HepG2 (cell line): ENCODE measurements around the gene CDC34. TPM values are rescaled to one million over a fixed set of nuclear protein-coding genes. Genes with fewer than 3 reads are reported as not detected.

ENCODE experiments used
- AKAP8 ChIP-seq: sonication (generic); formaldehyde crosslinking; IDR thresholded peaks from 2 replicates; pipeline ENCODE4 v1.5.1; 2020; ENCODE audit warnings: mild to moderate bottlenecking, missing genetic modification reagents
- BRF2 ChIP-seq: sonication (generic); formaldehyde crosslinking; IDR thresholded peaks from 2 replicates; pipeline ENCODE4 v1.8.1; 2022; ENCODE audit warnings: mild to moderate bottlenecking, missing genetic modification reagents
- CBX1 ChIP-seq: IDR thresholded peaks from one replicate; pipeline ENCODE4 v1.6.1; 2016; ENCODE audit warnings: antibody characterized with exemption, low read depth
- CREB3 ChIP-seq: sonication (generic); formaldehyde crosslinking; IDR thresholded peaks from 2 replicates; pipeline ENCODE4 v1.5.0; 2020; ENCODE audit warnings: missing genetic modification reagents
- CSRNP2 ChIP-seq: sonication (generic); formaldehyde crosslinking; conservative IDR thresholded peaks from 2 replicates; pipeline ENCODE4 v1.8.0; 2022; ENCODE audit warnings: low read depth, missing genetic modification reagents
- DMAP1 ChIP-seq: IDR thresholded peaks from 2 replicates; pipeline ENCODE4 v1.6.1; 2016
- E2F5 ChIP-seq: sonication (generic); formaldehyde crosslinking; conservative IDR thresholded peaks from 2 replicates; pipeline ENCODE4 v1.4.0; 2020; ENCODE audit warnings: missing genetic modification reagents
- ELF3 ChIP-seq: IDR thresholded peaks from 2 replicates; pipeline ENCODE4 v1.6.1; 2016; ENCODE audit warnings: missing genetic modification reagents, missing compliant biosample characterization
- ETS1 ChIP-seq: sonication (generic); formaldehyde crosslinking; IDR thresholded peaks from 2 replicates; pipeline ENCODE4 v1.4.0; 2020; ENCODE audit warnings: missing genetic modification reagents
- NCOA2 ChIP-seq: sonication (generic); formaldehyde crosslinking; IDR thresholded peaks from 2 replicates; pipeline ENCODE4 v1.8.0; 2022; ENCODE audit warnings: inconsistent platforms
- RBFOX2 ChIP-seq: fragments of 200-400 bp; formaldehyde crosslinking; IDR thresholded peaks from 2 replicates; pipeline ENCODE4 v1.6.1; 2017; ENCODE audit warnings: low read depth, mild to moderate bottlenecking, low read length
- RERE ChIP-seq: IDR thresholded peaks from 2 replicates; pipeline ENCODE4 v1.6.1; 2016; ENCODE audit warnings: low read depth, missing genetic modification reagents, missing compliant biosample characterization
- ZBTB10 ChIP-seq: sonication (generic); formaldehyde crosslinking; IDR thresholded peaks from 2 replicates; pipeline ENCODE4 v1.4.0; 2020; ENCODE audit warnings: missing genetic modification reagents, borderline replicate concordance
- polyA plus RNA-seq, 8 experiments: library from polyadenylated mRNA; depleted of rRNA in 3 of 8; stranded (reverse) in 7 of 8; unstranded in 1 of 8; fragments of >200 nt; fragmentation: Illumina TruSeq in 4 of 8; extraction: Trizol in 4 of 8; gene quantifications; 2 replicates each; pipeline versions ENCODE4 v1.2.1 to v1.2.3, GENCODE V29; 2011 to 2016; ENCODE audit warnings: low read depth in 4 of 8, missing spikeins in 1 of 8, mixed read lengths in 1 of 8; ENCODE audit not compliant: insufficient read depth in 1 of 8
- total RNA-seq, 5 experiments: library from RNA; depleted of rRNA; stranded (reverse); fragments of >200 nt; fragmentation: Illumina TruSeq; extraction: Trizol; gene quantifications; 2 replicates each; pipeline ENCODE4 v1.2.3, GENCODE V29; 2016; ENCODE audit warnings: low read depth in 1 of 5

Gene CDC34
- total and polyA plus RNA-seq, 2 of the 13 experiments (the other 11 are each of a cell fraction or from before 2014, with no cell fraction given), result 138 to 150 TPM

GRCh38 chr19:488505-489417 is 42.8 kb upstream of the CDC34 start (continued):
- TF ChIP-seq CREB3 (CRISPR knock-in tag), result 0 out of 2 replicates have a peak, but pooled peaks have one; percentile 33
- TF ChIP-seq ETS1, result peak; percentile 46; the same call in 1 of the 2 replicates
- 0 out of 2 replicates have a peak, but pooled peaks have one; percentile 13 for TF ChIP-seq RERE (CRISPR knock-in tag)
- no peak for TF ChIP-seq CSRNP2 (CRISPR knock-in tag)
- TF ChIP-seq ELF3 (CRISPR knock-in tag), result peak; percentile 68
- TF ChIP-seq BRF2 (CRISPR knock-in tag), result peak; percentile 75; the same call in 1 of the 2 replicates
- TF ChIP-seq ZBTB10 (CRISPR knock-in tag), result peak; percentile 20; the same call in 1 of the 2 replicates
- peak; percentile 92 for TF ChIP-seq RBFOX2
- TF ChIP-seq DMAP1 (CRISPR knock-in tag), result peak; percentile 21; the same call in 1 of the 2 replicates
- TF ChIP-seq CBX1, result no peak
- peak; percentile 80 for TF ChIP-seq AKAP8 (CRISPR knock-in tag)
- TF ChIP-seq E2F5 (CRISPR knock-in tag), result peak; percentile 83
- no peak for TF ChIP-seq NCOA2 (CRISPR knock-in tag)
